OCI-LY3 (cell line): ENCODE measurements around the gene SNTN.

Experiments
- CTCF ChIP-seq: fragments of 200-600, 300-600 bp; sonication (generic); IDR thresholded peaks from 2 replicates; pipeline ENCODE4 v1.5.1; 2014; ENCODE audit warnings: antibody characterized with exemption, low read length, low read depth
- EZH2phosphoT487 ChIP-seq: fragments of 200-600 bp; shearing (Covaris generic); IDR thresholded peaks from 2 replicates; pipeline ENCODE4 v1.6.1; 2018; ENCODE audit warnings: antibody characterized with exemption, mixed run types, low read depth

- TF ChIP-seq EZH2phosphoT487, result no peak
- no peak for TF ChIP-seq CTCF
Observed at GRCh38 chr3:63662011-63662410, 9.5 kb downstream of the SNTN start.
